Bronchial epithelial cell (primary cell): ENCODE measurements around the gene ECI1. TPM values are rescaled to one million over a fixed set of nuclear protein-coding genes. Genes with fewer than 3 reads are reported as not detected.

Experiments
- DNase-seq: peaks from one replicate; pipeline ENCODE4 v3.0.0-alpha.2; 2010; ENCODE audit warnings: low read depth
- FAIRE-seq: peaks from 2 replicates; lab custom pipeline; 2011; peaks lifted over from hg19 to GRCh38; lab: Jason Lieb, UNC
- H3K27me3 ChIP-seq: 2 replicates; pipeline ENCODE4 v1.5.1; 2011; ENCODE audit warnings: low read length; ENCODE audit not compliant: control insufficient read depth, insufficient read depth
- H3K36me3 ChIP-seq: 2 replicates; pipeline ENCODE4 v1.5.1; 2011; ENCODE audit warnings: low read length; ENCODE audit not compliant: control insufficient read depth, insufficient read depth
- H3K4me3 ChIP-seq: 2 replicates; pipeline ENCODE4 v1.5.1; 2011; ENCODE audit warnings: mild to moderate bottlenecking, low read depth, low read length, control low read depth
- total RNA-seq: library from RNA; depleted of rRNA; stranded (reverse); fragments of >200 nt; gene quantifications from 2 replicates; pipeline ENCODE4 v1.2.1, GENCODE V29; 2014
- TF ChIP-seq, protein P1 (sequence below): IDR thresholded peaks from 2 replicates; pipeline ENCODE4 v1.5.1; 2011; ENCODE audit warnings: mild to moderate bottlenecking, moderate library complexity, low read length, control low read depth, inconsistent platforms; ENCODE audit not compliant: insufficient read depth, severe bottlenecking

ECI1 gene
- total RNA-seq, 1 donor from 2014 or later: 140 TPM

DNA sequence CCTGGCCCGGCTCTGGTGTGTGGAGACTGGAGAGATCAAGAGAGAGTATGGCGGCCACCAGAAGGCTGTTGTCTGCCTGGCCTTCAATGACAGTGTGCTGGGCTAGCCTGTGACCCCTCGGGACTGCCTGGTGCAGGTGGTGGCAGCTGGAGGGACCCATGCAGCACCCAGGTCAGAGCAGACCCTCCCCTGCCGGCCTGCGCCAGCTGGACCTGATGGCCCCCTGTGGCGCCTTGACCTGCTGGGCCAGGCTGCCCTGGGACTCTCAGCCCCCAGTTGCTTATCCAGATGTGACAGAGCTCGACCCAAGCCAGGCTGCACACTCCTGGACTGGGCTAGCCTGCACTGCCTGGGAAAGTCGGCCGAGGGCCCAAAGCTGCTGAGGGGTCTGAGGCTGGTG is 42.6 kb downstream of the ECI1 start:
- H3K27me3 ChIP-seq: no peaks in the 10 kb centered on the region
- peaks cover 18% of the 10 kb centered on the region for H3K36me3 ChIP-seq
- FAIRE-seq (no peak), DNase-seq (no peak)
- TF ChIP-seq, protein P1, sequence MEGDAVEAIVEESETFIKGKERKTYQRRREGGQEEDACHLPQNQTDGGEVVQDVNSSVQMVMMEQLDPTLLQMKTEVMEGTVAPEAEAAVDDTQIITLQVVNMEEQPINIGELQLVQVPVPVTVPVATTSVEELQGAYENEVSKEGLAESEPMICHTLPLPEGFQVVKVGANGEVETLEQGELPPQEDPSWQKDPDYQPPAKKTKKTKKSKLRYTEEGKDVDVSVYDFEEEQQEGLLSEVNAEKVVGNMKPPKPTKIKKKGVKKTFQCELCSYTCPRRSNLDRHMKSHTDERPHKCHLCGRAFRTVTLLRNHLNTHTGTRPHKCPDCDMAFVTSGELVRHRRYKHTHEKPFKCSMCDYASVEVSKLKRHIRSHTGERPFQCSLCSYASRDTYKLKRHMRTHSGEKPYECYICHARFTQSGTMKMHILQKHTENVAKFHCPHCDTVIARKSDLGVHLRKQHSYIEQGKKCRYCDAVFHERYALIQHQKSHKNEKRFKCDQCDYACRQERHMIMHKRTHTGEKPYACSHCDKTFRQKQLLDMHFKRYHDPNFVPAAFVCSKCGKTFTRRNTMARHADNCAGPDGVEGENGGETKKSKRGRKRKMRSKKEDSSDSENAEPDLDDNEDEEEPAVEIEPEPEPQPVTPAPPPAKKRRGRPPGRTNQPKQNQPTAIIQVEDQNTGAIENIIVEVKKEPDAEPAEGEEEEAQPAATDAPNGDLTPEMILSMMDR: no peak
- no peak overlapping the region for H3K4me3 ChIP-seq

DNA sequence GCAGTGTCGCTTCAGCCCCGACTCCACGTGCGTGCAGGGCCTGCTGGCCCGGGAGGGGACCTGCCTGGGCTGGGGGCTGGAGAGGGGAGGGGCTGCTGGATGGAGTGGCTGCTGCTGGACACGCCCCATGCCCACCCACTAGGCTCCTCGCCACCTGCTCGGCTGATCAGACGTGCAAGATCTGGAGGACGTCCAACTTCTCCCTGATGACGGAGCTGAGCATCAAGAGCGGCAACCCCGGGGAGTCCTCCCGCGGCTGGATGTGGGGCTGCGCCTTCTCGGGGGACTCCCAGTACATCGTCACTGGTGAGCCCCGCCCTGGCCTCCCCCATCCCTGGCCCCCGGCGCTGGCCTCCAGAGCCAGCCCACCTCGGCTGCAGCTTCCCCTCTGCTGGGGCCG is 43.1 kb downstream of the ECI1 start:
- TF ChIP-seq, protein P1: no peak
- DNase-seq (no peak), FAIRE-seq (no peak)
- no peak overlapping the region for H3K4me3 ChIP-seq
- H3K27me3 ChIP-seq: no peaks in the 10 kb centered on the region
- peaks cover 18% of the 10 kb centered on the region for H3K36me3 ChIP-seq

- Histone ChIP-seq H3K27me3 (no peaks in the 10 kb centered on the region), H3K4me3 (no peak overlapping the region), H3K36me3 (peaks cover 18% of the 10 kb centered on the region)
- DNase-seq: no peak
- TF ChIP-seq, protein P1: no peak
- no peak for FAIRE-seq
Observed at GRCh38 chr16:2207872-2208271, 43.5 kb downstream of the ECI1 start.

DNA sequence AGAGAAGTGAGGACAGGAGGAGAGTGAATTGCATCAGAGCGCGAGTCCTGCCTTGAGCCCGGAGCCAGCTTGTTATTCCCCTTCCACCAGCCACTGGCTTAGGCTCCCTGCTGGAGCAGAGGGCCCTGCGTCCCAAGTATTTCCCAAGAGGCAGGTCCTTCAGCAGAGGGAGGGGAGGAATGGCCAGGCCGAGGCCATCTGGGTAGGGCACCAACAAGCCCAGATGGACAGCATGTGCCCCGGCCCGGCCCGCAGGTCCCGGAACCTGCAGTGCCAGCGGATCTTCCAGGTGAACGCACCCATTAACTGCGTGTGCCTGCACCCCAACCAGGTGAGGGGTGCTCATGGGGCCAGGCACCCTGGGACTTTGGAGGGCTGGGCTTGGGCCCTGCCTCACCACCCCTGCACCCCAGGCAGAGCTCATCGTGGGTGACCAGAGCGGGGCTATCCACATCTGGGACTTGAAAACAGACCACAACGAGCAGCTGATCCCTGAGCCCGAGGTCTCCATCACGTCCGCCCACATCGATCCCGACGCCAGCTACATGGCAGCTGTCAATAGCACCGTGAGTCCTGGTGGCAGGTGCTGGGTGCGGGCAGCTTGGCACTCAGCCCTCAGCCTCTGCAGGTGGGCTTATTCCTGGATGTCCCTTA is 44.5 kb downstream of the ECI1 start:
- FAIRE-seq: no peak
- DNase-seq: no peak
- no peaks in the 10 kb centered on the region for H3K27me3 ChIP-seq
- TF ChIP-seq, protein P1: no peak
- peaks cover 17% of the 10 kb centered on the region for H3K36me3 ChIP-seq
- no peak overlapping the region for H3K4me3 ChIP-seq

GRCh38 chr16:2206420-2206779 is 45.0 kb downstream of the ECI1 start:
- FAIRE-seq (no peak), DNase-seq (no peak)
- TF ChIP-seq, protein P1: no peak
- H3K27me3 ChIP-seq: no peaks in the 10 kb centered on the region
- peak overlapping the region; percentile 65 for H3K4me3 ChIP-seq
- H3K36me3 ChIP-seq: peaks cover 15% of the 10 kb centered on the region

DNA sequence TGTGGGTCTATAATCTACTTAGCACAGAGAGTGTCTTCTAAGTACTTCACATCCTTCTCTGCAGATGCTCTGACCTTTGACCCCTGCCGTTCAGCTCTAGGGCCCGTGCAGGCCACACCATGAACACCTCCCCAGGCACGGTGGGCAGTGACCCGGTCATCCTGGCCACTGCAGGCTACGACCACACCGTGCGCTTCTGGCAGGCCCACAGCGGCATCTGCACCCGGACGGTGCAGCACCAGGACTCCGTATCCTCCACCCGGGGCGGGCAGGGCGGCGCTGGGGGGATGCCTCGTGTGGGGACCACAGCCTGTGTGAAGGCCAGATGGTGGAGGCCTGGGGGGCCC is 45.4 kb downstream of the ECI1 start:
- H3K4me3 ChIP-seq: peak overlapping the region; percentile 65
- TF ChIP-seq, protein P1: no peak
- no peak for FAIRE-seq
- H3K27me3 ChIP-seq: no peaks in the 10 kb centered on the region
- no peak for DNase-seq
- peaks cover 15% of the 10 kb centered on the region for H3K36me3 ChIP-seq
